Nephron progenitor cell (in vitro differentiated cells): Measurements from ENCODE around the gene FGD2.
A peak's percentile ranks its signal among the peaks of the same experiment; 100 is the strongest.
"Not testable (repeated sequence)": the region's sequence is repeated elsewhere in the genome, so short reads cannot be mapped to it uniquely, and the experiment has no call there.

Experiments used
- DNase-seq: peaks from one replicate; pipeline ENCODE4 v3.0.0; 2021
- H3K27ac Mint-ChIP-seq: 2 replicates; pipeline ENCODE4 v1.8.0; 2021; ENCODE audit warnings: mild to moderate bottlenecking, moderate library complexity, mixed read lengths
- H3K27me3 Mint-ChIP-seq: 2 replicates; pipeline ENCODE4 v1.8.0; 2021; ENCODE audit warnings: mild to moderate bottlenecking, low read depth, mixed read lengths; ENCODE audit not compliant: poor library complexity
- H3K36me3 Mint-ChIP-seq: 2 replicates; pipeline ENCODE4 v1.8.0; 2021; ENCODE audit warnings: low read depth, mixed read lengths
- H3K4me1 Mint-ChIP-seq: 2 replicates; pipeline ENCODE4 v1.8.0; 2021; ENCODE audit warnings: mixed read lengths
- H3K4me3 Mint-ChIP-seq: 2 replicates; pipeline ENCODE4 v1.8.0; 2021; ENCODE audit warnings: mild to moderate bottlenecking, moderate library complexity, mixed read lengths
- H3K9me3 Mint-ChIP-seq: 2 replicates; pipeline ENCODE4 v1.8.0; 2021; ENCODE audit warnings: mild to moderate bottlenecking, moderate library complexity, mixed read lengths
- CTCF ChIP-seq: fragments of 200-600 bp; sonication (generic); IDR thresholded peaks from 2 replicates; pipeline ENCODE4 v1.5.0; 2021; ENCODE audit warnings: antibody characterized with exemption

Gene FGD2

GRCh38 chr6:36984581-36985416, 20.7 kb upstream of the FGD2 start:
- H3K4me1 Mint-ChIP-seq: peaks cover 39% of the 10 kb centered on the region
- H3K9me3 Mint-ChIP-seq: peaks cover 4% of the 10 kb centered on the region
- no peak overlapping the region for H3K27ac Mint-ChIP-seq
- peak; percentile 50 for DNase-seq
- H3K27me3 Mint-ChIP-seq: peaks cover 6% of the 10 kb centered on the region
- H3K4me3 Mint-ChIP-seq: no peak overlapping the region
- TF ChIP-seq CTCF: no peak
- H3K36me3 Mint-ChIP-seq: peaks cover 5% of the 10 kb centered on the region

- H3K9me3 Mint-ChIP-seq: peaks cover 4% of the 10 kb centered on the region
- peaks cover 10% of the 10 kb centered on the region for H3K27me3 Mint-ChIP-seq
- no peak for TF ChIP-seq CTCF
- peaks cover 5% of the 10 kb centered on the region for H3K36me3 Mint-ChIP-seq
- DNase-seq: no peak
- H3K4me3 Mint-ChIP-seq: no peak overlapping the region
- no peak overlapping the region for H3K27ac Mint-ChIP-seq
- peaks cover 33% of the 10 kb centered on the region for H3K4me1 Mint-ChIP-seq
Observed at GRCh38 chr6:36985417-36985807, 20.0 kb upstream of the FGD2 start.

DNA sequence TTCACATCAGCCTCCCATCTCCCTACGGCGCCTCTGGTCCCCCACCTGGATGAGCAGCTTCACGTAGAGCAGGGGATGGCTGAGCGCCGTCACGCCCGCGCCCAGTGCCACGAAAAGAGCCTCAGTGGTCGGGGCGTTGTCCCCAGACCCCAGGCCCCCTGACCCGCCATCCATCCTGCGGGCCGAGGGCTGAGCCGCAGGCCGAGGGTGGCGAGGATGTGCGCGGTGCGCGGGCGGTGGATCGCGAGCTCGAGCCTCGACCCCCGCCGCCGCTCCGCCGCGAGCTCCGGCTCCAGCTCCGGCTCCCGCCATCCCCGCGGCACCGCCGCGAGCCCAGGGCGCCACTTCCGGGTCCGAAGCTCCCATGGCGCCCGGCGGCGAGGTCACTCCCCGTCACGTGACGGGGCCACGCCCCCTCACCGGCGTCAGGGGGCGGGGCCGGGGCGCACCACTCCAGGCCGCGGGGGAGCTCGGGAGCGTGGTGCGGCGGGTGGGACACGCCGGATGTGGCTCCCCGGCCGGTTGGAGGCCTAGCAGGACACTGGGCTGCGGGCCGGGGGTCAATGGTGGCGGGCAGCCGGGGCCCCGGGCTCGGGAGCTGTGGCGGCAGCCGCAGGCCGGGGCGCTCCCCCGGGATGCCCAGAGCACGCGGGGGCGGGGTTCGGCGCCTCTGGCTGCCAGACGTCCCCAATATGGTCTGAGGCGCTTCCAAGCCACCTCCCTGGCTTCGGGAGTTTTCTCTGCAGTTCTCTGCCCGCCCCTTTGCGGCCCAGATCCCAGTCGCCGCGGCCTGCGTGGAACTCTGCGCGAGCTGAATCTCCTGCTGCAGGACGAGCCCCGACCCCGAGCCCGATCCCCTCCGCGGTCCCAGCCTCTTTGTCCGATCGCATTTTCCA, 19.4 kb upstream of the FGD2 start, which contains the start of gene MTCH1:
Gene MTCH1 (minus strand): TSS at position 389 of the 896 bp plus-strand sequence. CDS start 23 bp downstream, at position 366.
- Mint-ChIP-seq H3K4me3 (peak within 1 kb of the TSS; percentile 99), H3K4me1 (peaks cover 30% of the 10 kb centered on the region), H3K9me3 (peaks cover 4% of the 10 kb centered on the region), H3K27ac (peak within 1 kb of the TSS; percentile 99), H3K27me3 (peaks cover 10% of the 10 kb centered on the region), H3K36me3 (peaks cover 5% of the 10 kb centered on the region)
- no peak for TF ChIP-seq CTCF
- peak; percentile 91 for DNase-seq

DNA sequence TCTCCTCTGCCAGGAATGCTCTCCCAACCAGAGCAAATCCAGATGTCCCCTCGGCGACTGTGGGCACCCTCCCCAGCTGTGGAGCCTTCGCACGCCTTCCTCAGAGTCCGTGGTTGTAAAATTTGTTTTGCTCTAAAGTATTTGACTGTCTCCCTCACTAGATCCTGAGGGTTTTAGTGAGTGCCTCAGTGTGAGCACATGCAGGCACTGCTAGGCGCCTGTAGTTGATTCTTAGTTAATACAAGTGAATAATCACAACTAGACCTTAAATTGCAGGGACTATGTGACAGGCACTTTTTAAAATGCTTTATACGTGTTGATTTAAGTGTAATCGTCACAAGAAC, 18.8 kb upstream of the FGD2 start:
- H3K27ac Mint-ChIP-seq: peak overlapping the region; percentile 99
- peaks cover 15% of the 10 kb centered on the region for H3K27me3 Mint-ChIP-seq
- H3K36me3 Mint-ChIP-seq: peaks cover 5% of the 10 kb centered on the region
- peaks cover 28% of the 10 kb centered on the region for H3K4me1 Mint-ChIP-seq
- H3K4me3 Mint-ChIP-seq: peak overlapping the region; percentile 99
- TF ChIP-seq CTCF: no peak
- H3K9me3 Mint-ChIP-seq: peaks cover 4% of the 10 kb centered on the region
- no peak for DNase-seq

DNA sequence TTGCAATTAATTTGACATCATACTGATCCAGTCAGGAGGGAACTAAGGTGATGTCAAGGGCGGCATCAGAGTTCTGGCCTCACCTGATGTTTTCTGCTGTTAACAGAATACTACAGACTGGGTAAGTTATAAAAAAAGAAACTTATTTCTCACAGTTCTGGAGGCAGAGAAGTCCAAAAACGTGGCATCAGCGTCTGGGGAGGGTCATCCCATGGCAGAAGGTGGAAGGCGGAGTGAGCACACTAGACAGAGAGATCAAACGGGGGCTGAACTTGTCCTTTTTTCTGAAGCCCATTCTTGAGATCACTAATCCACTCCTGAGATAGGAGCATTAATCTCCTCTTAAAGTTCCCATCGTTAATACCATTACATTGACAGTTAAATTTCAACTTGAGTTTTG, 16.2 kb upstream of the FGD2 start:
- H3K9me3 Mint-ChIP-seq: peaks cover 4% of the 10 kb centered on the region
- H3K4me3 Mint-ChIP-seq: no peak overlapping the region
- peaks cover 23% of the 10 kb centered on the region for H3K4me1 Mint-ChIP-seq
- peak overlapping the region; percentile 63 for H3K27ac Mint-ChIP-seq
- H3K36me3 Mint-ChIP-seq: peaks cover 5% of the 10 kb centered on the region
- TF ChIP-seq CTCF: no peak
- DNase-seq: no peak
- H3K27me3 Mint-ChIP-seq: peaks cover 24% of the 10 kb centered on the region

GRCh38 chr6:36990401-36990800, 15.1 kb upstream of the FGD2 start:
- H3K27ac Mint-ChIP-seq, H3K36me3 Mint-ChIP-seq, H3K9me3 Mint-ChIP-seq, H3K4me3 Mint-ChIP-seq, DNase-seq: not testable (repeated sequence)
- Mint-ChIP-seq H3K4me1 (peaks cover 25% of the 10 kb centered on the region), H3K27me3 (peaks cover 28% of the 10 kb centered on the region)
